Left ventricle myocardium inferior (tissue), 1 donor: ENCODE data around the gene SLC22A12. TPM values are rescaled to one million over a fixed set of nuclear protein-coding genes. Genes with fewer than 3 reads are reported as not detected.
A peak's percentile ranks its signal among the peaks of the same experiment; 100 is the strongest.

Experiments
- DNase-seq: peaks from one replicate; pipeline ENCODE4 v3.0.0-alpha.2; 2020
- H3K27ac ChIP-seq: fragments of 200-600 bp; replicated peaks from 2 replicates; pipeline ENCODE4 v1.8.0; 2021
- H3K27me3 ChIP-seq: fragments of 200-600 bp; 2 replicates; pipeline ENCODE4 v1.8.0; 2021; ENCODE audit warnings: low read depth
- H3K36me3 ChIP-seq: fragments of 200-600 bp; 2 replicates; pipeline ENCODE4 v1.8.0; 2021
- H3K4me1 ChIP-seq: fragments of 200-600 bp; 2 replicates; pipeline ENCODE4 v1.8.0; 2021
- H3K4me3 ChIP-seq: fragments of 200-600 bp; 2 replicates; pipeline ENCODE4 v1.8.0; 2021; ENCODE audit warnings: mild to moderate bottlenecking, moderate library complexity
- H3K9me3 ChIP-seq: fragments of 200-600 bp; replicated peaks from 2 replicates; pipeline ENCODE4 v1.8.0; 2021
- CTCF ChIP-seq: fragments of 200-600 bp; IDR thresholded peaks from 2 replicates; pipeline ENCODE4 v1.8.0; 2021; ENCODE audit warnings: antibody characterized with exemption, mild to moderate bottlenecking, borderline replicate concordance
- intact Hi-C: fragments of 100-400 bp; cut with micrococcal nuclease; formaldehyde crosslinking; loops from one replicate; pipeline ENCODE4 v1.11.0; 2022
- total RNA-seq: library from RNA; stranded (reverse); fragmentation: NEBNext Ultra II Directional; extraction: Animal tissue kit (Norgen Biotek cat#: 25700); gene quantifications from one replicate; pipeline ENCODE4 v1.2.1, GENCODE V29; 2021
- donor health status: DM: no; HTN: yes; CAD: no; lungs with severe emphysema.

SLC22A12 gene
- total RNA-seq, 1 donor from 2014 or later, result not detected

DNA sequence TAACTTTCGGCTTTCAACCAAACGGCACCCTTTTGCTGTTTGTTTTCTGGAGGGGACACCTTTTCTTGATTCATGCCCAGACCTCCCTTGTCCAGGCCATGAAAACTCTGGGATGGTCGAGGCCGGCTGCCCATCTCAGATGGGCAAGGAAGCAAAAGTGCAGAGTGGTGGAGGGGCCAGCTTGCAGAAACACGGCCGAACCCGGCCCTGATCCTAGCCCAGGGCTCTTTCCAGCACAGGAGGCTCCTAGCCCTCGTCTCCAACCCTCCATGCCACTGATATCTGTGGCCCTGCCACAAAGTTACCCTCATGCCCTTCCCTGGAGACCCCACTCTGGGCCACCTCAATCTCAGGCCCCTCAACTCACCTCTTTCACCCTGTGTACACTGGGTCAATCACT, 18.9 kb upstream of the SLC22A12 start:
- Histone ChIP-seq H3K27ac (no peak overlapping the region), H3K36me3 (no peaks in the 10 kb centered on the region), H3K4me3 (no peak overlapping the region), H3K4me1 (peaks cover under 1% of the 10 kb centered on the region), H3K27me3 (peaks cover 9% of the 10 kb centered on the region), H3K9me3 (no peaks in the 10 kb centered on the region)
- no peak for DNase-seq
- TF ChIP-seq CTCF, result no peak
- intact Hi-C loops, result no loop called here

DNA sequence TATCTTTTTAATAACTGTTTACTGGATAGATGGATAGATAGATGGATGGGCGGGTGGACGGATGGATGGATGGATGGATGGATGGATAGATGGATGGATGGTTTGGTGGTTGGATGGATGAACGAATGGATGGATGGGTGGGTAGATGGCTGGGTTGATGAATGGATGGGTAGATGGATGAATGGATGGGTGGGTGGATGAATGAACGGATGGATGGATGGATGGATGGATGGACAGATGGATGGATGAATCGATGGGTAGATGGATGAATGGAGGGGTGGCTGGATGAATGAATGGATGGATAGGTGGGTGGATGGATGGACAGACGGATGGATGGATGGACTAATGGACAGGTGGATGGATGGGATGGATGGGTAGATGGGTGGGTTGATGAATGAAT, 13.8 kb upstream of the SLC22A12 start:
- intact Hi-C loops, result no loop called here
- H3K4me3 ChIP-seq, result no peak overlapping the region
- peaks cover 20% of the 10 kb centered on the region for H3K27me3 ChIP-seq
- peak; percentile 1 for DNase-seq
- no peaks in the 10 kb centered on the region for H3K9me3 ChIP-seq
- H3K36me3 ChIP-seq, result no peaks in the 10 kb centered on the region
- no peak overlapping the region for H3K27ac ChIP-seq
- H3K4me1 ChIP-seq, result no peaks in the 10 kb centered on the region
- no peak for TF ChIP-seq CTCF

DNA sequence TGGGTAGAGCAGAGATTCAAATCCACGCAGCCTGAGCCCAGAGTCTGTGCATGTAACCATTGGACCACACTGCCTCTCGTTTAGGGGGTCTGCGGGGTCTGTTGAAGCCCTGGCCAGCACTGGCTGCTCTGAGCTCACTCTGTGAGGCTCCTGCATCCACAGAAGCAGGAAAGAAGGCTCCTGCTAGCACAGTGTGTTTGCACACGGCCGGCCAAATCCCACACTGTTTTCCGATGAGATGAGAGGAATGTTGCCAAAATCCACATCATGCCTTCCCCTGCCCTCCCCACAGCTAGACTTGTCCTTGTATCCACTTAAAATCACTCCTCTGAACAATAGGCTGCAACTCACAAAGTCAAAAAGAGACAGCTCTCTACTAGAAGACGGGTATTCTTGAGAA, 10.6 kb upstream of the SLC22A12 start:
- DNase-seq, result no peak
- no peak overlapping the region for H3K4me3 ChIP-seq
- TF ChIP-seq CTCF, result no peak
- intact Hi-C loops, result no loop called here
- H3K4me1 ChIP-seq, result peaks cover 6% of the 10 kb centered on the region
- no peaks in the 10 kb centered on the region for H3K36me3 ChIP-seq
- no peaks in the 10 kb centered on the region for H3K9me3 ChIP-seq
- peaks cover 20% of the 10 kb centered on the region for H3K27me3 ChIP-seq
- H3K27ac ChIP-seq, result no peak overlapping the region

GRCh38 chr11:64581057-64581523, 9.9 kb upstream of the SLC22A12 start:
- H3K27ac ChIP-seq, result no peak overlapping the region
- no peak for TF ChIP-seq CTCF
- no peak for DNase-seq
- intact Hi-C loops, result no loop called here
- H3K4me3 ChIP-seq, result no peak overlapping the region
- peaks cover 20% of the 10 kb centered on the region for H3K27me3 ChIP-seq
- no peaks in the 10 kb centered on the region for H3K36me3 ChIP-seq
- H3K4me1 ChIP-seq, result peaks cover 6% of the 10 kb centered on the region
- H3K9me3 ChIP-seq, result no peaks in the 10 kb centered on the region

DNA sequence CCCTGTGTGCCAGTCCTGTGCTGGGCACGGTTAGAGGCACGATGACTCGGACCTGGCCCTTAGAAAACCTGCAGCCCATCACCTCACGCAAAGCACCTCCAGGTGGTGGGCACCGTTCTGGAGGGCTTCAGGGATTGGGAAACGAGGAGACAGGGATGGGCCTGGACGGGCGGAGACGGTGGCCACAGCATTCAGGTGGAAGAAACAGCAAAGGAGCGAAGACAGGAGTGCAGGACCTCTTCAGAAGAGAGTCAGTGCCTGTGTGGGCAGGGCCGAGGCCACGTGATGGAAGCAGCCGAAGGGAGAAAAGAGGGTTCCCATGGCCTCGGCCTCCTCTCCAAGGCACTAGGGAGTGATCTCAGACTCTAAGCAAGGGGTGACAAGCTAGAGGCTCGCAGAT, 8.1 kb upstream of the SLC22A12 start:
- intact Hi-C loops, result no loop called here
- no peak for DNase-seq

More for the DNA sequence above, 8.1 kb upstream of the SLC22A12 start:
- Histone ChIP-seq H3K9me3 (peaks cover 9% of the 10 kb centered on the region), H3K36me3 (no peaks in the 10 kb centered on the region), H3K27ac (no peak overlapping the region), H3K4me3 (no peak overlapping the region), H3K4me1 (peaks cover 6% of the 10 kb centered on the region), H3K27me3 (peaks cover 24% of the 10 kb centered on the region)
- TF ChIP-seq CTCF, result no peak
